H9 (cell line): ENCODE data around the gene LRRC7. TPM values are rescaled to one million over a fixed set of nuclear protein-coding genes. Genes with fewer than 3 reads are reported as not detected.

Source experiments
- DNase-seq: peaks from one replicate; pipeline ENCODE4 v3.0.0-alpha.2; 2017
- H2AFZ ChIP-seq: one replicate; pipeline ENCODE4 v1.6.1; 2013; ENCODE audit warnings: mild to moderate bottlenecking, low read length, control low read depth, moderate library complexity
- H2AK5ac ChIP-seq: 2 replicates; pipeline ENCODE4 v1.6.1; 2013; ENCODE audit warnings: low read length, control low read depth, mixed read lengths; ENCODE audit not compliant: insufficient read length
- H2BK120ac ChIP-seq: one replicate; pipeline ENCODE4 v1.6.1; 2013; ENCODE audit warnings: low read depth, mild to moderate bottlenecking, low read length, control low read depth, inconsistent platforms; ENCODE audit not compliant: poor library complexity, severe bottlenecking
- H2BK12ac ChIP-seq: 2 replicates; pipeline ENCODE4 v1.6.1; 2013; ENCODE audit warnings: low read length, control low read depth, mixed read lengths, low read depth; ENCODE audit not compliant: insufficient read length
- H2BK15ac ChIP-seq: 2 replicates; pipeline ENCODE4 v1.6.1; 2013; ENCODE audit warnings: low read depth, low read length, control low read depth
- H2BK20ac ChIP-seq: one replicate; pipeline ENCODE4 v1.6.1; 2013; ENCODE audit warnings: low read depth, mild to moderate bottlenecking, low read length, control low read depth, inconsistent platforms; ENCODE audit not compliant: poor library complexity, severe bottlenecking
- H2BK5ac ChIP-seq: 2 replicates; pipeline ENCODE4 v1.6.1; 2013; ENCODE audit warnings: low read length, control low read depth, mixed read lengths; ENCODE audit not compliant: insufficient read length
- H3K14ac ChIP-seq: 2 replicates; pipeline ENCODE4 v1.6.1; 2013; ENCODE audit warnings: low read length, control low read depth; ENCODE audit not compliant: insufficient read depth
- H3K18ac ChIP-seq: 2 replicates; pipeline ENCODE4 v1.6.1; 2013; ENCODE audit warnings: low read depth, mild to moderate bottlenecking, mixed read lengths, low read length, control low read depth; ENCODE audit not compliant: insufficient read length
- H3K23ac ChIP-seq: 2 replicates; pipeline ENCODE4 v1.6.1; 2013; ENCODE audit warnings: low read length, control low read depth, mixed read lengths, low read depth; ENCODE audit not compliant: insufficient read length
- H3K23me2 ChIP-seq: 2 replicates; pipeline ENCODE4 v1.6.1; 2013; ENCODE audit warnings: low read depth, mild to moderate bottlenecking, mixed read lengths, low read length, control low read depth; ENCODE audit not compliant: insufficient read length, poor library complexity, severe bottlenecking
- H3K27ac ChIP-seq: 2 replicates; pipeline ENCODE4 v1.5.1; 2013; ENCODE audit warnings: low read length, control low read depth, mixed read lengths, low read depth; ENCODE audit not compliant: insufficient read length
- H3K27me3 ChIP-seq: 2 replicates; pipeline ENCODE4 v1.6.1; 2013; ENCODE audit warnings: low read length, control low read depth, inconsistent platforms; ENCODE audit not compliant: insufficient read depth
- H3K4ac ChIP-seq: 2 replicates; pipeline ENCODE4 v1.6.1; 2013; ENCODE audit warnings: low read depth, mild to moderate bottlenecking, control low read depth, inconsistent platforms, low read length, moderate library complexity
- H3K4me1 ChIP-seq: 2 replicates; pipeline ENCODE4 v1.6.1; 2013; ENCODE audit warnings: low read length, control low read depth, inconsistent platforms; ENCODE audit not compliant: insufficient read depth
- H3K4me2 ChIP-seq: 2 replicates; pipeline ENCODE4 v1.6.1; 2013; ENCODE audit warnings: low read length, control low read depth, mixed read lengths; ENCODE audit not compliant: insufficient read length, insufficient read depth
- H3K56ac ChIP-seq: 2 replicates; pipeline ENCODE4 v1.6.1; 2013; ENCODE audit warnings: low read depth, mild to moderate bottlenecking, mixed read lengths, low read length, control low read depth; ENCODE audit not compliant: insufficient read length
- H3K79me1 ChIP-seq: 2 replicates; pipeline ENCODE4 v1.6.1; 2013; ENCODE audit warnings: low read depth, mild to moderate bottlenecking, moderate library complexity, low read length, control low read depth, inconsistent platforms; ENCODE audit not compliant: insufficient read depth, poor library complexity, severe bottlenecking
- H3K79me2 ChIP-seq: 2 replicates; pipeline ENCODE4 v1.6.1; 2013; ENCODE audit warnings: low read length, control low read depth, inconsistent platforms; ENCODE audit not compliant: insufficient read depth
- H3K9ac ChIP-seq: 2 replicates; pipeline ENCODE4 v1.6.1; 2013; ENCODE audit warnings: low read length, control low read depth, mixed read lengths; ENCODE audit not compliant: insufficient read length; ENCODE audit errors: extremely low read depth
- H3K9me3 ChIP-seq: one replicate; pipeline ENCODE4 v1.6.1; 2013; ENCODE audit warnings: low read depth, low read length, inconsistent platforms; ENCODE audit not compliant: control insufficient read depth
- H3T11ph ChIP-seq: one replicate; pipeline ENCODE4 v1.6.1; 2013; ENCODE audit warnings: mild to moderate bottlenecking, low read length, control low read depth, inconsistent platforms
- H4K20me1 ChIP-seq: one replicate; pipeline ENCODE4 v1.6.1; 2013; ENCODE audit not compliant: control insufficient read depth, insufficient read length, insufficient read depth
- H4K5ac ChIP-seq: 2 replicates; pipeline ENCODE4 v1.6.1; 2013; ENCODE audit warnings: low read depth, mild to moderate bottlenecking, mixed read lengths, low read length, control low read depth; ENCODE audit not compliant: insufficient read length
- H4K8ac ChIP-seq: replicated peaks from 2 replicates; pipeline ENCODE4 v1.6.1; 2013; ENCODE audit warnings: low read length, control low read depth, mixed read lengths, low read depth; ENCODE audit not compliant: insufficient read length
- H4K91ac ChIP-seq: 2 replicates; pipeline ENCODE4 v1.6.1; 2013; ENCODE audit warnings: low read depth, mild to moderate bottlenecking, moderate library complexity, mixed read lengths, low read length, control low read depth; ENCODE audit not compliant: insufficient read length
- H3K27ac Mint-ChIP-seq, 3 experiments: 2 replicates in 2 of 3; 3 replicates in 1 of 3; pipeline ENCODE4 v1.8.0; 2020 to 2021; ENCODE audit warnings: mixed read lengths in 3 of 3, mild to moderate bottlenecking in 1 of 3, moderate library complexity in 1 of 3
- H3K27me3 Mint-ChIP-seq: 2 replicates; pipeline ENCODE4 v1.8.0; 2021; ENCODE audit warnings: low read depth, mild to moderate bottlenecking, moderate library complexity, mixed read lengths
- H3K36me3 Mint-ChIP-seq, 3 experiments: 2 replicates in 2 of 3; 3 replicates in 1 of 3; pipeline ENCODE4 v1.8.0; 2020 to 2021; ENCODE audit warnings: low read depth in 3 of 3, mixed read lengths in 3 of 3; ENCODE audit not compliant: insufficient read depth in 1 of 3
- H3K4me1 Mint-ChIP-seq, 2 experiments: 2 replicates each; pipeline ENCODE4 v1.8.0; 2020; ENCODE audit warnings: mixed read lengths in 2 of 2
- H3K4me3 Mint-ChIP-seq, 2 experiments: 2 replicates in 1 of 2; 3 replicates in 1 of 2; pipeline ENCODE4 v1.8.0; 2020 to 2021; ENCODE audit warnings: mild to moderate bottlenecking in 2 of 2, mixed read lengths in 2 of 2, moderate library complexity in 1 of 2
- H3K9me3 Mint-ChIP-seq, 2 experiments: 2 replicates in 1 of 2; 3 replicates in 1 of 2; pipeline ENCODE4 v1.8.0; 2020; ENCODE audit warnings: mild to moderate bottlenecking in 2 of 2, mixed read lengths in 2 of 2, moderate library complexity in 1 of 2
- WGBS: extraction: QIAGEN DNeasy Blood & Tissue Kit; methylation state at CpG from one replicate; pipeline ENCODE4 v1.1.7; 2013; ENCODE audit warnings: missing lambda C conversion rate, low lambda C conversion rate, mixed read lengths; ENCODE audit not compliant: insufficient read length; ENCODE audit errors: extremely low coverage; 5-methylcytosine and 5-hydroxymethylcytosine counted together
- total RNA-seq: library from RNA; stranded (reverse); gene quantifications from 2 replicates; pipeline ENCODE4 v1.2.1, GENCODE V29; 2021
- TF ChIP-seq, protein P1 (sequence below): fragments of 200-600 bp; sonication (generic); conservative IDR thresholded peaks from 3 replicates; pipeline ENCODE4 v1.8.0; 2021; ENCODE audit warnings: antibody characterized with exemption, mild to moderate bottlenecking

Gene LRRC7
- total RNA-seq, 1 experiment from 2014 or later = not detected

DNA sequence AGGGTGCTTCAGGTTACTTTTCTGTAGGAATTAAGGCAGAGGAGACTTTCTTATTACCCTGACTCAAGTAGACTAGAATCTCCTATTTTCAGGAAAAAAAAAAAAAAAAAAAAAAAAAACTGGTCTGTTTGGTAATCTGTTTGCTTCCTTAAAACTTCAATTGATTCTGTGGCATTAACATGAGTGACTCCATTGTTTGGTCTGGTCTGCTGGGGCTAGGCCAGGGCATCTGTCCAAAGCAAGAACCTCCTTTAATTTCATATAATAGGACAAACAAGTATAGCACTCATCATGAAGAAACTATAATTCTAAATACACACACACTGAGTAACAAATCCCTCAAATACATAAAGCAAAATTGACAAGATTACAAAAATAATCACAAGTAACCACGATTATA lies 32.9 kb upstream of the LRRC7 start:
- Histone ChIP-seq H4K8ac (no peak overlapping the region), H3K9ac (no peak overlapping the region), H4K5ac (no peak overlapping the region), H3K27me3 (no peaks in the 10 kb centered on the region), H3K14ac (no peak overlapping the region), H4K20me1 (no peaks in the 10 kb centered on the region), H3K9me3 (no peaks in the 10 kb centered on the region), H2BK12ac (no peak overlapping the region), H3K18ac (no peak overlapping the region), H3K4me1 (no peaks in the 10 kb centered on the region), H3K27ac (no peak overlapping the region), H2BK5ac (no peak overlapping the region), H3K79me1 (no peaks in the 10 kb centered on the region), H3T11ph (no peak overlapping the region), H2AFZ (no peak overlapping the region), H2AK5ac (no peak overlapping the region), H4K91ac (no peak overlapping the region), H3K79me2 (no peaks in the 10 kb centered on the region), H3K4ac (no peak overlapping the region), H2BK15ac (no peak overlapping the region), H3K56ac (no peak overlapping the region), H2BK20ac (no peak overlapping the region), H3K4me2 (no peak overlapping the region), H2BK120ac (no peak overlapping the region), H3K23ac (no peak overlapping the region), H3K23me2 (no peaks in the 10 kb centered on the region)
- Mint-ChIP-seq H3K27me3 (no peaks in the 10 kb centered on the region), H3K4me3 (no peak overlapping the region), H3K9me3 (no peaks in the 10 kb centered on the region), H3K36me3 (no peaks in the 10 kb centered on the region), H3K27ac (no peak overlapping the region; a peak in 1 of 7 replicates), H3K4me1 (peaks cover 0 to 6% of the 10 kb centered on the region in 2 experiments; a peak in 2 of 4 replicates)
- WGBS = no CpG with 5 or more reads among the region's 1 CpG
- TF ChIP-seq, protein P1, sequence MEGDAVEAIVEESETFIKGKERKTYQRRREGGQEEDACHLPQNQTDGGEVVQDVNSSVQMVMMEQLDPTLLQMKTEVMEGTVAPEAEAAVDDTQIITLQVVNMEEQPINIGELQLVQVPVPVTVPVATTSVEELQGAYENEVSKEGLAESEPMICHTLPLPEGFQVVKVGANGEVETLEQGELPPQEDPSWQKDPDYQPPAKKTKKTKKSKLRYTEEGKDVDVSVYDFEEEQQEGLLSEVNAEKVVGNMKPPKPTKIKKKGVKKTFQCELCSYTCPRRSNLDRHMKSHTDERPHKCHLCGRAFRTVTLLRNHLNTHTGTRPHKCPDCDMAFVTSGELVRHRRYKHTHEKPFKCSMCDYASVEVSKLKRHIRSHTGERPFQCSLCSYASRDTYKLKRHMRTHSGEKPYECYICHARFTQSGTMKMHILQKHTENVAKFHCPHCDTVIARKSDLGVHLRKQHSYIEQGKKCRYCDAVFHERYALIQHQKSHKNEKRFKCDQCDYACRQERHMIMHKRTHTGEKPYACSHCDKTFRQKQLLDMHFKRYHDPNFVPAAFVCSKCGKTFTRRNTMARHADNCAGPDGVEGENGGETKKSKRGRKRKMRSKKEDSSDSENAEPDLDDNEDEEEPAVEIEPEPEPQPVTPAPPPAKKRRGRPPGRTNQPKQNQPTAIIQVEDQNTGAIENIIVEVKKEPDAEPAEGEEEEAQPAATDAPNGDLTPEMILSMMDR = no peak
- DNase-seq = no peak
